ENCODE data around the gene HDAC6.
A peak's percentile ranks its signal among the peaks of the same experiment; 100 is the strongest.
"Not testable (repeated sequence)": the region's sequence is repeated elsewhere in the genome, so short reads cannot be mapped to it uniquely, and the experiment has no call there.

HDAC6 gene

GRCh38 chrX:48789366-48790220, 12.3 kb upstream of the HDAC6 start:
- DNase-seq (ENCODE audit: low read depth), result no peak

GRCh38 chrX:48790477-48790876, 11.4 kb upstream of the HDAC6 start:
- DNase-seq (ENCODE audit: low read depth), result no peak

GRCh38 chrX:48791063-48791820, 10.6 kb upstream of the HDAC6 start:
- no peak for DNase-seq (ENCODE audit: low read depth)

- DNase-seq (ENCODE audit: low read depth), result no peak
Measured at GRCh38 chrX:48792219-48792618, 9.6 kb upstream of the HDAC6 start.

- DNase-seq (ENCODE audit: low read depth), result no peak
Measured at GRCh38 chrX:48793935-48794334, 7.9 kb upstream of the HDAC6 start.

GRCh38 chrX:48794340-48794910, 7.4 kb upstream of the HDAC6 start:
- no peak for DNase-seq (ENCODE audit: low read depth)

GRCh38 chrX:48794911-48795515, 6.9 kb upstream of the HDAC6 start:
- DNase-seq (ENCODE audit: low read depth), result no peak

- no peak for DNase-seq (ENCODE audit: low read depth)
Measured at GRCh38 chrX:48798318-48798717, 3.5 kb upstream of the HDAC6 start.

- no peak for DNase-seq (ENCODE audit: low read depth)
Measured at GRCh38 chrX:48800574-48801279, 1.1 kb upstream of the HDAC6 start.

- DNase-seq (ENCODE audit: low read depth), result peak; percentile 48
Measured at GRCh38 chrX:48802089-48802904, 430 bp downstream of the HDAC6 start.

- DNase-seq (ENCODE audit: low read depth), result no peak
Measured at GRCh38 chrX:48802905-48803200, 986 bp downstream of the HDAC6 start.

GRCh38 chrX:48806081-48806480, 4.2 kb downstream of the HDAC6 start:
- no peak for DNase-seq (ENCODE audit: low read depth)

GRCh38 chrX:48813644-48814043, 11.8 kb downstream of the HDAC6 start:
- DNase-seq (ENCODE audit: low read depth), result no peak

- DNase-seq (ENCODE audit: low read depth), result no peak
Measured at GRCh38 chrX:48814722-48815121, 12.9 kb downstream of the HDAC6 start.

- DNase-seq (ENCODE audit: low read depth), result no peak
Measured at GRCh38 chrX:48815266-48815665, 13.4 kb downstream of the HDAC6 start.

GRCh38 chrX:48816014-48816810, 14.3 kb downstream of the HDAC6 start:
- DNase-seq (ENCODE audit: low read depth), result no peak

GRCh38 chrX:48818098-48818497, 16.2 kb downstream of the HDAC6 start:
- DNase-seq (ENCODE audit: low read depth), result no peak

- DNase-seq (ENCODE audit: low read depth), result no peak
Measured at GRCh38 chrX:48818866-48819265, 17.0 kb downstream of the HDAC6 start.

GRCh38 chrX:48819394-48819793, 17.5 kb downstream of the HDAC6 start:
- not testable (repeated sequence) for DNase-seq (ENCODE audit: low read depth)

GRCh38 chrX:48823053-48823452, 21.2 kb downstream of the HDAC6 start:
- no peak for DNase-seq (ENCODE audit: low read depth)
